ENCODE results near the gene DTX3L.

- TF ChIP-seq CTCF (IDR thresholded peaks at IDR 0.05; ENCODE audit: insufficient read depth, low read length, poor library complexity, severe bottlenecking) (no peak), EZH2phosphoT487 (conservative IDR thresholded peaks at IDR 0.05; ENCODE audit: low read length) (no peak)
Measured at GRCh38 chr3:122557356-122557755, 6.8 kb upstream of the DTX3L start.
